TTC549 (cell line): ENCODE results near the gene UGT3A1.
"Not testable (repeated sequence)": the region's sequence is repeated elsewhere in the genome, so short reads cannot be mapped to it uniquely, and the experiment has no call there.

Experiments
- FAIRE-seq: peaks from 2 replicates; lab custom pipeline; 2012; peaks lifted over from hg19 to GRCh38; lab: Jason Lieb, UNC

The UGT3A1 gene

GRCh38 chr5:35987776-35988175, 3.4 kb downstream of the UGT3A1 start:
- FAIRE-seq, result no peak

- FAIRE-seq, result no peak
Measured at GRCh38 chr5:35979715-35980114, 11.5 kb downstream of the UGT3A1 start.

- not testable (repeated sequence) for FAIRE-seq
Measured at GRCh38 chr5:35976859-35977258, 14.3 kb downstream of the UGT3A1 start.

- no peak for FAIRE-seq
Measured at GRCh38 chr5:35974570-35974969, 16.6 kb downstream of the UGT3A1 start.

- FAIRE-seq, result no peak
Measured at GRCh38 chr5:35971878-35972210, 19.3 kb downstream of the UGT3A1 start.

GRCh38 chr5:35971186-35971877, 19.9 kb downstream of the UGT3A1 start:
- no peak for FAIRE-seq

- no peak for FAIRE-seq
Measured at GRCh38 chr5:35963381-35963843, 27.8 kb downstream of the UGT3A1 start.

- no peak for FAIRE-seq
Measured at GRCh38 chr5:35960328-35960727, 30.9 kb downstream of the UGT3A1 start.

- FAIRE-seq, result no peak
Measured at GRCh38 chr5:35956429-35956828, 34.8 kb downstream of the UGT3A1 start.

GRCh38 chr5:35954175-35954574, 37.0 kb downstream of the UGT3A1 start:
- FAIRE-seq, result no peak

GRCh38 chr5:35947085-35947484, 44.1 kb downstream of the UGT3A1 start:
- FAIRE-seq, result no peak

GRCh38 chr5:35939639-35940038, 51.6 kb downstream of the UGT3A1 start:
- FAIRE-seq, result no peak

- no peak for FAIRE-seq
Measured at GRCh38 chr5:35938568-35939227, 52.5 kb downstream of the UGT3A1 start, which contains the start of gene CAPSL. Gene CAPSL, minus strand, starts transcription at chr5:35938622. Its CDS starts 17,502 bp downstream, at chr5:35921120.

- no peak for FAIRE-seq
Measured at GRCh38 chr5:35926389-35927051, 64.7 kb downstream of the UGT3A1 start.

- no peak for FAIRE-seq
Measured at GRCh38 chr5:35924950-35925722, 66.1 kb downstream of the UGT3A1 start.

GRCh38 chr5:35924122-35924949, 66.9 kb downstream of the UGT3A1 start:
- no peak for FAIRE-seq

- FAIRE-seq, result no peak
Measured at GRCh38 chr5:35922468-35922867, 68.7 kb downstream of the UGT3A1 start.

- FAIRE-seq, result no peak
Measured at GRCh38 chr5:35921930-35922329, 69.3 kb downstream of the UGT3A1 start.

- FAIRE-seq, result no peak
Measured at GRCh38 chr5:35920890-35921289, 70.3 kb downstream of the UGT3A1 start.

GRCh38 chr5:35919191-35919590, 72.0 kb downstream of the UGT3A1 start:
- FAIRE-seq, result no peak

- FAIRE-seq, result no peak
Measured at GRCh38 chr5:35908814-35909213, 82.4 kb downstream of the UGT3A1 start.

GRCh38 chr5:35908228-35908627, 83.0 kb downstream of the UGT3A1 start:
- FAIRE-seq, result no peak
